ENCODE data around the gene ERMN. TPM values are rescaled to one million over a fixed set of nuclear protein-coding genes. Genes with fewer than 3 reads are reported as not detected.
"Not testable (repeated sequence)": the region's sequence is repeated elsewhere in the genome, so short reads cannot be mapped to it uniquely, and the experiment has no call there.

Gene ERMN
- total RNA-seq, 6 experiments from 2014 or later, result 1.3 TPM; not detected in 5

DNA sequence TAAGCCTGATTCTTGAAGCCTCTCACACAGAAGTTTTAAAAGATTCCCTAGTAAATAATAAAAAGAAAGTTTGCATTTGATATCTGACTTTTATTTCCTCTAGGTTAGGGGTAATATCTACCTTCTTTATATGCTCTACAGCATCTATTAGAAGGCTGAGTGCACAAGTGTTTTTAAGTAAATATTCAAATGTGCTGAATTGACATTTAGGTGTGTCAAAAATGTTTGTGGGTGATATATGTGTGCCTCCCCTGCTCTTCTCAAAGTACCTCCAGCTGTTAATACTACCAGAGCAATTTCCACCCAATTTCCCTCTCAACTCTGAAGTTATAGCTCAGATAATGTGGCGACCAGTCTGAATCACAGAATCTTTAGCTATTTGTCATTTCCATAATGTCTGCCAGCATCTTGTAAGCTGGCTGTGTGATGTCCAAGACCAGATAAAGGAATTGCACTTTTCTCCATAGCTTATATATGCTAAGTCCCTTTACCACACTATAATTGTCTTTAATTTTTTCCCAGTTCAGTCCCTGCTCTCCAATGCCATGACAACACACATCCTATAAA is 24.4 kb upstream of the ERMN start:
- Histone ChIP-seq H3K9me3 (no peaks in the 10 kb centered on the region), H3K27ac (no peak overlapping the region), H3K4me3 (no peak overlapping the region), H3K4me1 (no peaks in the 10 kb centered on the region), H3K36me3 (no peaks in the 10 kb centered on the region), H3K27me3 (no peaks in the 10 kb centered on the region)
- intact Hi-C loops (cut with DNase I), result no loop called here
- TF ChIP-seq, protein P1, sequence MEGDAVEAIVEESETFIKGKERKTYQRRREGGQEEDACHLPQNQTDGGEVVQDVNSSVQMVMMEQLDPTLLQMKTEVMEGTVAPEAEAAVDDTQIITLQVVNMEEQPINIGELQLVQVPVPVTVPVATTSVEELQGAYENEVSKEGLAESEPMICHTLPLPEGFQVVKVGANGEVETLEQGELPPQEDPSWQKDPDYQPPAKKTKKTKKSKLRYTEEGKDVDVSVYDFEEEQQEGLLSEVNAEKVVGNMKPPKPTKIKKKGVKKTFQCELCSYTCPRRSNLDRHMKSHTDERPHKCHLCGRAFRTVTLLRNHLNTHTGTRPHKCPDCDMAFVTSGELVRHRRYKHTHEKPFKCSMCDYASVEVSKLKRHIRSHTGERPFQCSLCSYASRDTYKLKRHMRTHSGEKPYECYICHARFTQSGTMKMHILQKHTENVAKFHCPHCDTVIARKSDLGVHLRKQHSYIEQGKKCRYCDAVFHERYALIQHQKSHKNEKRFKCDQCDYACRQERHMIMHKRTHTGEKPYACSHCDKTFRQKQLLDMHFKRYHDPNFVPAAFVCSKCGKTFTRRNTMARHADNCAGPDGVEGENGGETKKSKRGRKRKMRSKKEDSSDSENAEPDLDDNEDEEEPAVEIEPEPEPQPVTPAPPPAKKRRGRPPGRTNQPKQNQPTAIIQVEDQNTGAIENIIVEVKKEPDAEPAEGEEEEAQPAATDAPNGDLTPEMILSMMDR (IDR thresholded peaks at IDR 0.05), result no peak
- no peak for TF ChIP-seq POLR2A (IDR thresholded peaks at IDR 0.05)
- no CpG with 5 or more reads among the region's 1 CpG for WGBS (ENCODE audit: insufficient coverage, low coverage, low lambda C conversion rate, missing lambda C conversion rate)
- DNase-seq (no peak), ATAC-seq (no peak)

DNA sequence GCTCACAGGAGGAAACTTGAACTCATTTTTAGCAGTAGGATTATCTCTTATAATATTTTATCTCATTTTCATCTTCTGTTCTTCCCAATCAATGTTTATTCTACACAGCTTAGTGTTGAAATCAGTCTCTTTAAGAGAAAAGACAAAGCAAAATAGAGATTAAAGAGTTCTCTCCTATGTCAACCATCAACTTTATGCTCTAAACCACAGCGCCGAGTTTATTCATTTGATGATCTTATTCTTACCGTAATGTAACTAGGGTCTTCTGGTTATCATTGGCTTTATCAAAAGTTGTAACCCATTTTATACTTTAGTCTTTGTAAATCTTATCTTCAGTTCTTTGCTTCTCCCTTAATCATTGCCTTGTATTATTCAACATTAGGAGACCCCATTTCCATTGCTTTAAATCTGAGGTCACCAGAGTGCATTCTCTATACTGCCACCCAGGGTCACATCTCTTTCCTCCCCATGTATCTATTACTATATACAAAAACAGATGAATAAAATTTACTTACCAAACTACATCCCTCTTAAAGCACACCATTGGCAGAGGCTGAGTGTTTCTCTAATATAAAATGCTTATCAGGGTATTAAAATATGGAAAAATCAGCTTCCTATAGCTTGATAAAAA is 22.8 kb upstream of the ERMN start:
- Histone ChIP-seq H3K9me3 (no peaks in the 10 kb centered on the region), H3K4me1 (no peaks in the 10 kb centered on the region), H3K36me3 (no peaks in the 10 kb centered on the region), H3K27ac (no peak overlapping the region), H3K27me3 (no peaks in the 10 kb centered on the region), H3K4me3 (no peak overlapping the region)
- no peak for DNase-seq
- intact Hi-C loops (cut with DNase I), result no loop called here
- WGBS (ENCODE audit: insufficient coverage, low coverage, low lambda C conversion rate, missing lambda C conversion rate), result 87% methylated on average over 3 of the region's 3 CpGs
- TF ChIP-seq, protein P1 (IDR thresholded peaks at IDR 0.05), result no peak
- no peak for TF ChIP-seq POLR2A (IDR thresholded peaks at IDR 0.05)
- ATAC-seq, result no peak

DNA sequence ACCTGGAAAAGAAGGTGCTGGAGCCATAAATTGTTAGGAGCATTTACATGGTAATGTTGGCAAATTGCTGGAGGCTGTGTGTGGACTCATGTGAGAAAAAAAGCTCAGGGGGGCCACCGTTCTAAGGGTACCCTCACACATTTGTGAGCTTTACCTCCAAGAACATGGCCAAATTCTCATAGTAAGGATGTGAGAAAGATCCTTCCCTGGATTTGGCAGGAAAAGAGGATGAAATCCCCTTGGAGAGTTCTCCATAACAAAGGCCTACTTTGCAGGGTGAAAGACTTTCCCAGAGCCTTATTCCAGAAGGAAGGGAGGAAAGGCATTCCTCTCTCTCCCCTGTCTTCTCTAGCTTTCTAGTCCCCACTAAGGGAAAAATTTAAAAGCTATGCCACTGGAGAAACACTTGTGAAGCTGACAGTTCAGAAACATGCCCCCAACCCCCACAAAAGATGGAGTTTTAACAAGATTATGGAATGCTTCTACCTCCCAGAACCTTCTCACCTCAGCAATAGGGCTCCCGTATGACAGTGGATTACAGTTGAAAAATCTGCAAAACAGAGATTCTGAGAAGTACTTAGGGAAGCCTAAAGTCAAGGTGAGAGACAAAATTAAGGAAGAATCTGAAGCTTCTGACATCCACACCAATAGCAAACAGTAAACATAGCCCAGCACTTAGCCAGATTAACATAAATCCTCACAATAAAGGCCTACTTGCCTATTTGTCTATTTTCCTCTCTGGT is 20.2 kb upstream of the ERMN start:
- intact Hi-C loops (cut with DNase I), result no loop called here

DNA sequence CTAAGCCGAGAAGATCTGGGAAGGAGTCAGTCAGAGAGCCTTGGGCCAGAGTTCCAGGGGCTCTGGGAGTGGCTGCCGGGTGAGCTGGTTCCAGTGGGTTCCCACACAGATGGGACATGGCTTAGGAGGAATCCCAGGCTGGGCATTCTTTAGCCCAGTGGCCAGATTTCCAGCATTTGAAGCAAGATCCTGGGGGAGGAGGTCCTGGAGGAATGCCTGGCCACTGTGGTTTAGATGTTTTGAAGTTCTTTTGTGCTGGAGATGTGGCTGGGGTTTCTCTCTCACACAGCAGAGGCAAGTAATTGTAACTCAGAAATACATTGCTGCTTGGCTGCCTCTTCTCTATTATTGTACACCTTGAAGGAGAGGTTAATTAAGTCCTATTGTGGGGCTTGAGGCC is 15.8 kb upstream of the ERMN start:
- H3K36me3 ChIP-seq; H3K9me3 ChIP-seq; H3K27ac ChIP-seq; intact Hi-C loops (cut with DNase I); H3K4me1 ChIP-seq; DNase-seq; ATAC-seq; H3K27me3 ChIP-seq; H3K4me3 ChIP-seq: not testable (repeated sequence)
- no CpG with 5 or more reads among the region's 2 CpGs for WGBS (ENCODE audit: insufficient coverage, low coverage, low lambda C conversion rate, missing lambda C conversion rate)

More for the DNA sequence above, 20.2 kb upstream of the ERMN start:
- DNase-seq (no peak), ATAC-seq (no peak)
- no peaks in the 10 kb centered on the region for H3K27me3 ChIP-seq
- no peaks in the 10 kb centered on the region for H3K36me3 ChIP-seq
- WGBS (ENCODE audit: insufficient coverage, low coverage, low lambda C conversion rate, missing lambda C conversion rate), result 94% methylated on average over 2 of the region's 2 CpGs
- no peaks in the 10 kb centered on the region for H3K9me3 ChIP-seq
- H3K27ac ChIP-seq, result no peak overlapping the region
- H3K4me3 ChIP-seq, result no peak overlapping the region
- TF ChIP-seq, protein P1 (IDR thresholded peaks at IDR 0.05), result no peak
- no peak for TF ChIP-seq POLR2A (IDR thresholded peaks at IDR 0.05)
- no peaks in the 10 kb centered on the region for H3K4me1 ChIP-seq
